D721Med (cell line): ENCODE measurements around the gene HECW1.

Experiments
- DNase-seq: peaks from one replicate; pipeline ENCODE4 v3.0.0; 2011; ENCODE audit warnings: low spot score; ENCODE audit not compliant: insufficient read length
- FAIRE-seq: peaks from 2 replicates; lab custom pipeline; 2011; peaks lifted over from hg19 to GRCh38; lab: Jason Lieb, UNC
- TF ChIP-seq, protein P1 (sequence below): IDR thresholded peaks from 2 replicates; pipeline ENCODE4 v1.5.1; 2012; ENCODE audit warnings: mild to moderate bottlenecking, control low read depth; ENCODE audit not compliant: insufficient read depth; ENCODE audit errors: missing control alignments

The HECW1 gene

DNA sequence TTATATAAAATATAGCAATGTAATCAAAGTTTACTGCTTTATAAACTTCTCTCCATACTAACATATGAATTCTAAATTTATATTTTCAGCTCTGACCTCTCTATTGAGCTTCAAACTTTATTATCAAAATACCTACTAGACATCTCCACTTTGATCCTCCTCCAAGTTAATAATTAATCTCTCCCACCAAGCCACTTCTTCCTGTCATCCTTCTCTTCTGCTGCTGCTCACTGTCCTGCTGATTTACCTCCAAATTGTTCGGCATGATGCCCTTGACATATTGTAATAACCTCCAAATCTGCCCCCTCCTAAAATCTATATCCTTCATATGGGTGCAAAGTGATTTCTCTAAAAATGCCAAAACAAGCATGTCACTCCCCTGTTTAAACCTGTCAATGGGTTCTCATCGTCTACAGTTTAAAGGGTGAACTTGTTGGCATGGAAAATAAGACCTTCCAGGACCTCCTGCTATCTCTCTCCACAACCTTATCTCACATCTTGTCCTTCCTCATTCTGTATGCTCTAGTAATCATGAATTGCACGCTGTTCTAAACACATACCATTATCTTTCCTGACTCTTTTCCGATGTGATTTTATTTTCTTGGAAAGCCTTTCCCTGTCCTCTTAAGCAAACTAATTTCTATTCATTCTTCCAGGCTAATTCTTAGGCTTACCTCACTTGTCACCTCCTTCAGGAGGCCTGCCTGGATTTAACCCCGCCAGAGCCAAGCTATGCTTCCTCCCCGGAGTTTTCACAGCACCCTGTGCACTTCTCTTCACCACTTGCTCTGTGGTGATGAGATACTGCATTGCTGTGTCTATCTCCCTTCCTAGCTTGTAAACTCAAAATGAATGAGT, 418.3 kb downstream of the HECW1 start:
- DNase-seq (no peak), FAIRE-seq (no peak)

GRCh38 chr7:43531700-43532099, 419.3 kb downstream of the HECW1 start:
- no peak for DNase-seq
- TF ChIP-seq, protein P1, sequence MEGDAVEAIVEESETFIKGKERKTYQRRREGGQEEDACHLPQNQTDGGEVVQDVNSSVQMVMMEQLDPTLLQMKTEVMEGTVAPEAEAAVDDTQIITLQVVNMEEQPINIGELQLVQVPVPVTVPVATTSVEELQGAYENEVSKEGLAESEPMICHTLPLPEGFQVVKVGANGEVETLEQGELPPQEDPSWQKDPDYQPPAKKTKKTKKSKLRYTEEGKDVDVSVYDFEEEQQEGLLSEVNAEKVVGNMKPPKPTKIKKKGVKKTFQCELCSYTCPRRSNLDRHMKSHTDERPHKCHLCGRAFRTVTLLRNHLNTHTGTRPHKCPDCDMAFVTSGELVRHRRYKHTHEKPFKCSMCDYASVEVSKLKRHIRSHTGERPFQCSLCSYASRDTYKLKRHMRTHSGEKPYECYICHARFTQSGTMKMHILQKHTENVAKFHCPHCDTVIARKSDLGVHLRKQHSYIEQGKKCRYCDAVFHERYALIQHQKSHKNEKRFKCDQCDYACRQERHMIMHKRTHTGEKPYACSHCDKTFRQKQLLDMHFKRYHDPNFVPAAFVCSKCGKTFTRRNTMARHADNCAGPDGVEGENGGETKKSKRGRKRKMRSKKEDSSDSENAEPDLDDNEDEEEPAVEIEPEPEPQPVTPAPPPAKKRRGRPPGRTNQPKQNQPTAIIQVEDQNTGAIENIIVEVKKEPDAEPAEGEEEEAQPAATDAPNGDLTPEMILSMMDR = no peak
- FAIRE-seq = no peak

More for the DNA sequence above, 418.3 kb downstream of the HECW1 start:
- TF ChIP-seq, protein P1 = no peak

- no peak for DNase-seq
- no peak for FAIRE-seq
- TF ChIP-seq, protein P1 = no peak
These were observed 421.5 kb downstream of the HECW1 start for GRCh38 chr7:43533801-43534479.

DNA sequence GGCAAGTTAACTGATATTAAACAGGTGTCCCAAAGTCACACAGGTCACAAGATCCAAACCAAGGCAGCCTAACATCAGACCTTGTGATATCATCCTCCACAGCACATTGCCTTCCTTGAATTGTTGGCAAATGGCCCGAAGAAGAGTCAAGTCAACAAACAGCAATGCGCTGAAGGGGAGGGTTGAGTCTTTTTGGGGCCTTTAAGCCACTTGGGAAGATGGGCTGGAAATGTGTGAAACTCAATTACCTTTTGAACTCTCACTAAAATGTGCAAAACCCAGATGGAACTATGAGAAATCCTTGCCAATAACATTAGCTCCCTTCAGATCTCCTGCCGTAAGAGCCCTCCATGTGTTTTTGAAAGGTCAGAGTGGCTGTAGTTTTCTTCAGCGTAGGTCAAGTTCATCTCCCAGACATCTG, 422.6 kb downstream of the HECW1 start:
- TF ChIP-seq, protein P1 = no peak
- FAIRE-seq = no peak
- no peak for DNase-seq

- TF ChIP-seq, protein P1 = no peak
- FAIRE-seq (no peak), DNase-seq (no peak)
These were observed 423.6 kb downstream of the HECW1 start for GRCh38 chr7:43535810-43536585.

- no peak for FAIRE-seq
- no peak for DNase-seq
- TF ChIP-seq, protein P1 = no peak
These were observed 424.3 kb downstream of the HECW1 start for GRCh38 chr7:43536773-43537172.
